ENCODE results near the gene MUC20. TPM values are rescaled to one million over a fixed set of nuclear protein-coding genes. Genes with fewer than 3 reads are reported as not detected.
"Not testable (repeated sequence)": the region's sequence is repeated elsewhere in the genome, so short reads cannot be mapped to it uniquely, and the experiment has no call there.

MUC20 gene
- total and polyA plus RNA-seq, 2 donors (not counting 1 experiment from before 2014, with no cell fraction given): 0.54 to 0.66 TPM

GRCh38 chr3:195724363-195724762, 3.6 kb downstream of the MUC20 start:
- H3K9me3 ChIP-seq (ENCODE audit: control insufficient read depth, insufficient read depth, low read depth, low read length); H3K4me3 ChIP-seq (replicated peaks in 1 of 4; ENCODE audit: control extremely low read depth in 1 of 4, insufficient read depth in 1 of 4, low read depth in 3 of 4, low read length in 4 of 4); DNase-seq (ENCODE audit: low read depth in 2 of 2); H3K36me3 ChIP-seq (ENCODE audit: control insufficient read depth, insufficient read depth, low read length); H3K79me2 ChIP-seq (ENCODE audit: control insufficient read depth, insufficient read depth, low read length); H3K9ac ChIP-seq (ENCODE audit: insufficient read depth, low read length); H2AFZ ChIP-seq (ENCODE audit: low read length); H3K4me2 ChIP-seq (ENCODE audit: extremely low read depth, insufficient read depth, low read length); H3K27me3 ChIP-seq (ENCODE audit: control insufficient read depth, insufficient read depth, low read length); H3K4me1 ChIP-seq (ENCODE audit: control insufficient read depth, extremely low read depth, insufficient read depth, low read length); H4K20me1 ChIP-seq (ENCODE audit: control insufficient read depth, extremely low read depth, insufficient read depth, low read length); H3K27ac ChIP-seq (ENCODE audit: insufficient read depth, low read length): not testable (repeated sequence)

DNA sequence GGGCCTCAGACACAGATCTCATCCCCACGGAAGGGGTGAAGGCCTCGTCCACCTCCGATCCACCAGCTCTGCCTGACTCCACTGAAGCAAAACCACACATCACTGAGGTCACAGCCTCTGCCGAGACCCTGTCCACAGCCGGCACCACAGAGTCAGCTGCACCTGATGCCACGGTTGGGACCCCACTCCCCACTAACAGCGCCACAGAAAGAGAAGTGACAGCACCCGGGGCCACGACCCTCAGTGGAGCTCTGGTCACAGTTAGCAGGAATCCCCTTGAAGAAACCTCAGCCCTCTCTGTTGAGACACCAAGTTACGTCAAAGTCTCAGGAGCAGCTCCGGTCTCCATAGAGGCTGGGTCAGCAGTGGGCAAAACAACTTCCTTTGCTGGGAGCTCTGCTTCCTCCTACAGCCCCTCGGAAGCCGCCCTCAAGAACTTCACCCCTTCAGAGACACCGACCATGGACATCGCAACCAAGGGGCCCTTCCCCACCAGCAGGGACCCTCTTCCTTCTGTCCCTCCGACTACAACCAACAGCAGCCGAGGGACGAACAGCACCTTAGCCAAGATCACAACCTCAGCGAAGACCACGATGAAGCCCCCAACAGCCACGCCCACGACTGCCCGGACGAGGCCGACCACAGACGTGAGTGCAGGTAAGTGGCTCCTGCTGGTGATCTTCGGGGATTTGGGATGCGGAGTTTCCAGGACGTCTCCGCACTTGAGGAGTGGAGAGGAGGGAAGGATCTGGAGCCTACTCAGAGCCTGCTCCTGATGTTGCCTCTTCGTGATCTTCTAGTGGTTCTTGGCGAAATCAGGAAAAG, 5.3 kb downstream of the MUC20 start:
- H3K36me3 ChIP-seq (ENCODE audit: control insufficient read depth, insufficient read depth, low read length): not testable (repeated sequence)

GRCh38 chr3:195727606-195728195, 6.9 kb downstream of the MUC20 start:
- TF ChIP-seq, protein P1, sequence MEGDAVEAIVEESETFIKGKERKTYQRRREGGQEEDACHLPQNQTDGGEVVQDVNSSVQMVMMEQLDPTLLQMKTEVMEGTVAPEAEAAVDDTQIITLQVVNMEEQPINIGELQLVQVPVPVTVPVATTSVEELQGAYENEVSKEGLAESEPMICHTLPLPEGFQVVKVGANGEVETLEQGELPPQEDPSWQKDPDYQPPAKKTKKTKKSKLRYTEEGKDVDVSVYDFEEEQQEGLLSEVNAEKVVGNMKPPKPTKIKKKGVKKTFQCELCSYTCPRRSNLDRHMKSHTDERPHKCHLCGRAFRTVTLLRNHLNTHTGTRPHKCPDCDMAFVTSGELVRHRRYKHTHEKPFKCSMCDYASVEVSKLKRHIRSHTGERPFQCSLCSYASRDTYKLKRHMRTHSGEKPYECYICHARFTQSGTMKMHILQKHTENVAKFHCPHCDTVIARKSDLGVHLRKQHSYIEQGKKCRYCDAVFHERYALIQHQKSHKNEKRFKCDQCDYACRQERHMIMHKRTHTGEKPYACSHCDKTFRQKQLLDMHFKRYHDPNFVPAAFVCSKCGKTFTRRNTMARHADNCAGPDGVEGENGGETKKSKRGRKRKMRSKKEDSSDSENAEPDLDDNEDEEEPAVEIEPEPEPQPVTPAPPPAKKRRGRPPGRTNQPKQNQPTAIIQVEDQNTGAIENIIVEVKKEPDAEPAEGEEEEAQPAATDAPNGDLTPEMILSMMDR (conservative IDR thresholded peaks at IDR 0.05 in 1 of 2, IDR thresholded peaks at IDR 0.05 in 1 of 2; ENCODE audit: low read depth in 1 of 2, low read length in 2 of 2): no peak
- TF ChIP-seq EZH2 (IDR thresholded peaks at IDR 0.05; ENCODE audit: low read length, missing control alignments): no peak
- H3K4me2 ChIP-seq (ENCODE audit: extremely low read depth, insufficient read depth, low read length): no peak overlapping the region
- no peak for DNase-seq (ENCODE audit: low read depth in 2 of 2)
- no peaks in the 10 kb centered on the region for H3K4me1 ChIP-seq (ENCODE audit: control insufficient read depth, extremely low read depth, insufficient read depth, low read length)
- H4K20me1 ChIP-seq (ENCODE audit: control insufficient read depth, extremely low read depth, insufficient read depth, low read length): no peaks in the 10 kb centered on the region
- H3K9me3 ChIP-seq (ENCODE audit: control insufficient read depth, insufficient read depth, low read depth, low read length): no peaks in the 10 kb centered on the region
- no peak overlapping the region for H3K4me3 ChIP-seq (replicated peaks in 1 of 4; ENCODE audit: control extremely low read depth in 1 of 4, insufficient read depth in 1 of 4, low read depth in 3 of 4, low read length in 4 of 4)
- no peaks in the 10 kb centered on the region for H3K79me2 ChIP-seq (ENCODE audit: control insufficient read depth, insufficient read depth, low read length)
- no peaks in the 10 kb centered on the region for H3K36me3 ChIP-seq (ENCODE audit: control insufficient read depth, insufficient read depth, low read length)
- no peak overlapping the region for H3K27ac ChIP-seq (ENCODE audit: insufficient read depth, low read length)
- H2AFZ ChIP-seq (ENCODE audit: low read length): no peak overlapping the region
- no peaks in the 10 kb centered on the region for H3K27me3 ChIP-seq (ENCODE audit: control insufficient read depth, insufficient read depth, low read length)
- H3K9ac ChIP-seq (ENCODE audit: insufficient read depth, low read length): no peak overlapping the region

More for the DNA sequence above, 5.3 kb downstream of the MUC20 start:
- H3K27ac ChIP-seq (ENCODE audit: insufficient read depth, low read length); H3K79me2 ChIP-seq (ENCODE audit: control insufficient read depth, insufficient read depth, low read length); H2AFZ ChIP-seq (ENCODE audit: low read length); H3K4me2 ChIP-seq (ENCODE audit: extremely low read depth, insufficient read depth, low read length); H3K9ac ChIP-seq (ENCODE audit: insufficient read depth, low read length); H3K27me3 ChIP-seq (ENCODE audit: control insufficient read depth, insufficient read depth, low read length); DNase-seq (ENCODE audit: low read depth in 2 of 2); H3K4me3 ChIP-seq (replicated peaks in 1 of 4; ENCODE audit: control extremely low read depth in 1 of 4, insufficient read depth in 1 of 4, low read depth in 3 of 4, low read length in 4 of 4); H3K9me3 ChIP-seq (ENCODE audit: control insufficient read depth, insufficient read depth, low read depth, low read length); H3K4me1 ChIP-seq (ENCODE audit: control insufficient read depth, extremely low read depth, insufficient read depth, low read length); H4K20me1 ChIP-seq (ENCODE audit: control insufficient read depth, extremely low read depth, insufficient read depth, low read length): not testable (repeated sequence)

GRCh38 chr3:195728789-195729188, 8.0 kb downstream of the MUC20 start:
- not testable (repeated sequence) for DNase-seq (ENCODE audit: low read depth in 2 of 2)

More at GRCh38 chr3:195728789-195729188, 8.0 kb downstream of the MUC20 start:
- H4K20me1 ChIP-seq (ENCODE audit: control insufficient read depth, extremely low read depth, insufficient read depth, low read length); H3K4me1 ChIP-seq (ENCODE audit: control insufficient read depth, extremely low read depth, insufficient read depth, low read length); H3K9ac ChIP-seq (ENCODE audit: insufficient read depth, low read length); H3K36me3 ChIP-seq (ENCODE audit: control insufficient read depth, insufficient read depth, low read length); H2AFZ ChIP-seq (ENCODE audit: low read length); H3K9me3 ChIP-seq (ENCODE audit: control insufficient read depth, insufficient read depth, low read depth, low read length); H3K27me3 ChIP-seq (ENCODE audit: control insufficient read depth, insufficient read depth, low read length); H3K79me2 ChIP-seq (ENCODE audit: control insufficient read depth, insufficient read depth, low read length); H3K4me3 ChIP-seq (replicated peaks in 1 of 4; ENCODE audit: control extremely low read depth in 1 of 4, insufficient read depth in 1 of 4, low read depth in 3 of 4, low read length in 4 of 4); H3K27ac ChIP-seq (ENCODE audit: insufficient read depth, low read length); H3K4me2 ChIP-seq (ENCODE audit: extremely low read depth, insufficient read depth, low read length): not testable (repeated sequence)
